ENCODE data around the gene HSPA9. TPM values are rescaled to one million over a fixed set of nuclear protein-coding genes. Genes with fewer than 3 reads are reported as not detected.

The HSPA9 gene
- total RNA-seq, 1 experiment from 2014 or later = 424 TPM

- in situ Hi-C loops (cut with HindIII; ENCODE audit: low pct_unique_long_range_greater_than_20kb, low sequenced_read_pairs) = no loop called here
- ATAC-seq = no peak
- intact Hi-C loops (cut with micrococcal nuclease; ENCODE audit: unreplicated experiment) = no loop called here
- ChIA-PET CTCF (no interaction called here), POLR2A (no interaction called here)
- Histone ChIP-seq H3K9me3 (ENCODE audit: control insufficient read depth, insufficient read depth, low read depth, low read length) (no peaks in the 10 kb centered on the region), H3K27ac (ENCODE audit: low read length) (no peak overlapping the region), H3K4me1 (ENCODE audit: control insufficient read depth, insufficient read depth, low read length) (no peaks in the 10 kb centered on the region), H3K27me3 (ENCODE audit: control insufficient read depth, insufficient read depth, low read length) (no peaks in the 10 kb centered on the region), H3K4me3 (ENCODE audit: low read depth in 2 of 2, low read length in 2 of 2) (no peak overlapping the region), H3K36me3 (ENCODE audit: control insufficient read depth, insufficient read depth, low read length) (peaks cover 38% of the 10 kb centered on the region)
- DNase-seq (ENCODE audit: low read depth, low spot score) = no peak
- no TSS peak for BruUV-seq (replicated peaks)
- TF ChIP-seq POLR2AphosphoS5 (IDR thresholded peaks at IDR 0.05; ENCODE audit: low read depth, low read length) (no peak), SIN3A (IDR thresholded peaks at IDR 0.05; ENCODE audit: borderline replicate concordance, insufficient read depth, low read depth, low read length) (no peak), REST (IDR thresholded peaks at IDR 0.05; ENCODE audit: insufficient read depth in 1 of 2, low read depth in 2 of 2, low read length in 1 of 2) (no peak), CTCF (IDR thresholded peaks at IDR 0.05) (no peak), TCF7L2 (IDR thresholded peaks at IDR 0.05; ENCODE audit: low read depth, low read length) (no peak)
These were observed 59.5 kb downstream of the HSPA9 start for GRCh38 chr5:138515556-138516245.

- ChIA-PET CTCF (no interaction called here), POLR2A (no interaction called here)
- TF ChIP-seq POLR2AphosphoS5 (IDR thresholded peaks at IDR 0.05; ENCODE audit: low read depth, low read length) (no peak), TCF7L2 (IDR thresholded peaks at IDR 0.05; ENCODE audit: low read depth, low read length) (no peak), REST (IDR thresholded peaks at IDR 0.05; ENCODE audit: insufficient read depth in 1 of 2, low read depth in 2 of 2, low read length in 1 of 2) (no peak), CTCF (IDR thresholded peaks at IDR 0.05) (no peak), SIN3A (IDR thresholded peaks at IDR 0.05; ENCODE audit: borderline replicate concordance, insufficient read depth, low read depth, low read length) (no peak)
- no TSS peak for BruUV-seq (replicated peaks)
- Histone ChIP-seq H3K4me1 (ENCODE audit: control insufficient read depth, insufficient read depth, low read length) (no peaks in the 10 kb centered on the region), H3K4me3 (ENCODE audit: low read depth in 2 of 2, low read length in 2 of 2) (no peak overlapping the region), H3K27ac (ENCODE audit: low read length) (no peak overlapping the region), H3K36me3 (ENCODE audit: control insufficient read depth, insufficient read depth, low read length) (peaks cover 47% of the 10 kb centered on the region), H3K27me3 (ENCODE audit: control insufficient read depth, insufficient read depth, low read length) (no peaks in the 10 kb centered on the region), H3K9me3 (ENCODE audit: control insufficient read depth, insufficient read depth, low read depth, low read length) (no peaks in the 10 kb centered on the region)
- intact Hi-C loops (cut with micrococcal nuclease; ENCODE audit: unreplicated experiment) = no loop called here
- no peak for ATAC-seq
- in situ Hi-C loops (cut with HindIII; ENCODE audit: low pct_unique_long_range_greater_than_20kb, low sequenced_read_pairs) = no loop called here
- DNase-seq (ENCODE audit: low read depth, low spot score) = no peak
These were observed 61.2 kb downstream of the HSPA9 start for GRCh38 chr5:138514021-138514420.
